ENCODE measurements around the gene GRK5. TPM values are rescaled to one million over a fixed set of nuclear protein-coding genes. Genes with fewer than 3 reads are reported as not detected.
"Not testable (repeated sequence)": the region's sequence is repeated elsewhere in the genome, so short reads cannot be mapped to it uniquely, and the experiment has no call there.

Gene GRK5
- total RNA-seq, 4 donors from 2014 or later, result 15.9 to 53.8 (median 18.4) TPM

GRCh38 chr10:119459681-119460340, 252.4 kb downstream of the GRK5 start:
- DNase-seq (ENCODE audit: low spot score) (no peak), ATAC-seq (ENCODE audit: low FRiP score) (no peak)
- no peak for TF ChIP-seq CTCF (IDR thresholded peaks at IDR 0.05)

GRCh38 chr10:119460369-119461195, 253.2 kb downstream of the GRK5 start:
- DNase-seq (ENCODE audit: low spot score) (no peak), ATAC-seq (ENCODE audit: low FRiP score) (no peak)
- TF ChIP-seq CTCF (IDR thresholded peaks at IDR 0.05), result no peak

GRCh38 chr10:119461380-119461779, 254.0 kb downstream of the GRK5 start:
- no peak for TF ChIP-seq CTCF (IDR thresholded peaks at IDR 0.05)
- ATAC-seq (ENCODE audit: low FRiP score) (no peak), DNase-seq (ENCODE audit: low spot score) (no peak)

- no peak for ATAC-seq (ENCODE audit: low FRiP score)
- TF ChIP-seq CTCF (IDR thresholded peaks at IDR 0.05), result no peak
Measured at GRCh38 chr10:119461923-119462322, 254.6 kb downstream of the GRK5 start.

GRCh38 chr10:119462773-119463172, 255.4 kb downstream of the GRK5 start:
- no peak for ATAC-seq (ENCODE audit: low FRiP score)
- no peak for TF ChIP-seq CTCF (IDR thresholded peaks at IDR 0.05)
- no peak for DNase-seq (ENCODE audit: low spot score)

More at GRCh38 chr10:119461923-119462322, 254.6 kb downstream of the GRK5 start:
- DNase-seq (ENCODE audit: low spot score), result no peak

GRCh38 chr10:119463195-119463594, 255.8 kb downstream of the GRK5 start:
- not testable (repeated sequence) for ATAC-seq (ENCODE audit: low FRiP score); DNase-seq (ENCODE audit: low spot score)

GRCh38 chr10:119465085-119465484, 257.7 kb downstream of the GRK5 start:
- ATAC-seq (ENCODE audit: low FRiP score) (no peak), DNase-seq (ENCODE audit: low spot score) (no peak)
- no peak for TF ChIP-seq CTCF (IDR thresholded peaks at IDR 0.05)
